ENCODE data around the gene PLA2G4D. TPM values are rescaled to one million over a fixed set of nuclear protein-coding genes. Genes with fewer than 3 reads are reported as not detected.

PLA2G4D gene
- total RNA-seq, 1 experiment from 2014 or later, result not detected

- Mint-ChIP-seq H3K9me3 (ENCODE audit: low read depth, unreplicated experiment) (no peaks in the 10 kb centered on the region), H3K4me1 (ENCODE audit: low read depth, unreplicated experiment) (no peaks in the 10 kb centered on the region), H3K27ac (ENCODE audit: unreplicated experiment) (no peak overlapping the region), H3K27me3 (ENCODE audit: unreplicated experiment) (peaks cover 29% of the 10 kb centered on the region), H3K4me3 (ENCODE audit: low read depth, unreplicated experiment) (no peak overlapping the region), H3K36me3 (ENCODE audit: insufficient read depth, unreplicated experiment) (no peaks in the 10 kb centered on the region)
- CTCF ChIA-PET, result no interaction called here
- TF ChIP-seq CTCF (IDR thresholded peaks at IDR 0.05; ENCODE audit: unreplicated experiment), result no peak
- no peak for DNase-seq
- BruUV-seq (replicated peaks), result no TSS peak
- intact Hi-C loops (cut with micrococcal nuclease; ENCODE audit: unreplicated experiment), result no loop called here
Measured at GRCh38 chr15:42121682-42122081, 27.3 kb upstream of the PLA2G4D start.

GRCh38 chr15:42121021-42121420 lies 26.7 kb upstream of the PLA2G4D start:
- Mint-ChIP-seq H3K4me1 (ENCODE audit: low read depth, unreplicated experiment) (no peaks in the 10 kb centered on the region), H3K27ac (ENCODE audit: unreplicated experiment) (no peak overlapping the region), H3K4me3 (ENCODE audit: low read depth, unreplicated experiment) (no peak overlapping the region), H3K36me3 (ENCODE audit: insufficient read depth, unreplicated experiment) (no peaks in the 10 kb centered on the region), H3K27me3 (ENCODE audit: unreplicated experiment) (peaks cover 29% of the 10 kb centered on the region), H3K9me3 (ENCODE audit: low read depth, unreplicated experiment) (no peaks in the 10 kb centered on the region)
- intact Hi-C loops (cut with micrococcal nuclease; ENCODE audit: unreplicated experiment), result no loop called here
- CTCF ChIA-PET, result no interaction called here
- no peak for TF ChIP-seq CTCF (IDR thresholded peaks at IDR 0.05; ENCODE audit: unreplicated experiment)
- DNase-seq, result no peak
- no TSS peak for BruUV-seq (replicated peaks)

GRCh38 chr15:42120285-42120684 lies 25.9 kb upstream of the PLA2G4D start:
- no peak for DNase-seq
- no peak for TF ChIP-seq CTCF (IDR thresholded peaks at IDR 0.05; ENCODE audit: unreplicated experiment)
- Mint-ChIP-seq H3K9me3 (ENCODE audit: low read depth, unreplicated experiment) (no peaks in the 10 kb centered on the region), H3K4me3 (ENCODE audit: low read depth, unreplicated experiment) (no peak overlapping the region), H3K4me1 (ENCODE audit: low read depth, unreplicated experiment) (no peaks in the 10 kb centered on the region), H3K27me3 (ENCODE audit: unreplicated experiment) (peaks cover 29% of the 10 kb centered on the region), H3K27ac (ENCODE audit: unreplicated experiment) (no peak overlapping the region), H3K36me3 (ENCODE audit: insufficient read depth, unreplicated experiment) (no peaks in the 10 kb centered on the region)
- CTCF ChIA-PET, result no interaction called here
- intact Hi-C loops (cut with micrococcal nuclease; ENCODE audit: unreplicated experiment), result no loop called here
- BruUV-seq (replicated peaks), result no TSS peak

- CTCF ChIA-PET, result no interaction called here
- Mint-ChIP-seq H3K36me3 (ENCODE audit: insufficient read depth, unreplicated experiment) (no peaks in the 10 kb centered on the region), H3K9me3 (ENCODE audit: low read depth, unreplicated experiment) (no peaks in the 10 kb centered on the region), H3K27me3 (ENCODE audit: unreplicated experiment) (peaks cover 29% of the 10 kb centered on the region), H3K4me1 (ENCODE audit: low read depth, unreplicated experiment) (no peaks in the 10 kb centered on the region), H3K4me3 (ENCODE audit: low read depth, unreplicated experiment) (no peak overlapping the region), H3K27ac (ENCODE audit: unreplicated experiment) (no peak overlapping the region)
- BruUV-seq (replicated peaks), result no TSS peak
- no peak for TF ChIP-seq CTCF (IDR thresholded peaks at IDR 0.05; ENCODE audit: unreplicated experiment)
- intact Hi-C loops (cut with micrococcal nuclease; ENCODE audit: unreplicated experiment), result no loop called here
- no peak for DNase-seq
Measured at GRCh38 chr15:42119446-42119760, 25.0 kb upstream of the PLA2G4D start.
